HG03457 (cell line): ENCODE results near the gene TMEM253.

Source experiments
- ATAC-seq: cut with Tn5 transposase; IDR thresholded peaks from one replicate; pipeline ENCODE4 v1.9.1; 2021; ENCODE audit warnings: moderate number of reproducible peaks; ENCODE audit not compliant: unreplicated experiment

The TMEM253 gene

DNA sequence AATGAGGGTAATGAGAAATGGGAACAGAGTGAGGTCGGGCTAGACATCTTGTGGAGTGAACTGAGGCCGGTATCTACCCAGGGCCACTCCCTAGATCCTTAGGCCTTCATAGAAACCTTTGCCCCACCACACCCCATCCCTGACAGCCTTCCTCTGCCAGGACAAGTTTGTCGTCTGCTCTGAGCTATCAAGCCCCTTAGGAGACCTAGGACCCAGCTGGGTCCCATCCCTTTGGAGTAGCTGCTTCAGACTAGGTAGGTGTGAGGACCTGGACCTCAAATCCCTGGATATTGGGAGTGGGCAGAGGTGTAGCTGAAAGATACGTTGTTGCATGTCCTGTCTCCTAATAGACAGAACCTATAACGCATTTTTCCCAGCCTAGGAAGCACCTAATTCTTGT lies at the start of gene TMEM253:
TMEM253 (plus strand) TSS at position 136 of the 400 bp plus-strand sequence. CDS start 278 bp downstream, outside the sequence.
- ATAC-seq = no peak

DNA sequence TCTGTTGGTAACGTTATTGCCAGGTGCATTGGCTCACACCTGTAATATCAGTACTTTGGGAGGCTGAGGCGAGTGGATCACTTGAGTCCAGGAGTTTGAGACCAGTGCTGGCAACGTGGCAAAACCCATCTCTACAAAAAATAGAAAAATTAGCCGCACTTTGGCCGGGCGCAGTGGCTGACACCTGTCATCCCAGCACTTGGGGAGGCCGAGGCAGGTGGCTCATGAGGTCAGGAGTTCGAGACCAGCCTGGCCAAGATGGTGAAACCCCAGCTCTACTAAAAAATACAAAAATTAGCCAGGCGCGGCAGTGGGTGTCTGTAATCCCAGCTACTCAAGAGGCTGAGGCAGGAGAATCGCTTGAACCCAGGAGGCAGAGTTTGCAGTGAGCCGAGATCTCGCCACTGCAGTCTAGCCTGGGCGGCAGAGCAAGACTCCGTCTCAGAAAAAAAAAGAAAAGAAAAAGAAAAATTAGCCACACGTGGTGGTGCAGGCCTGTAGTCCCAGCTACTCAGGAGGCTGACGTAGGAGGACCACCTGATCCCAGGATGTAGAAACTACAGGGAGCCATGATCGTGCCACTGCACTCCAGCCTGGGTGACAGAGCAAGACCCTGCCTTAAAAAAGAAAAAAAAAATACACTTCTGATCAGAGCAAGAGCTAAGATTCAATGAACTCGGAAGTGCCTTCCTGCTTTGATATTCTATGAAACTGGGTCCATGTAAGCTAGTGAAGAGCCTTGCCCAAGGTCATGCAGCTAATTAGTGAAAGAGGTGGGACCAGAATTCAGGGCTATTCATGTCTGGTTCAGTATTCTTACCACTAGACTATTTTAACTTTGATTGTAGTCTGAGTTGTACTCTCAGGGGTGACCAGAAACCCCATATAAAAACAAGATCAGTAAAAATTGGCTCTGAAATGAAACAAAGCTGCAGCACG lies 47.4 kb upstream of the TMEM253 start:
- ATAC-seq = no peak

DNA sequence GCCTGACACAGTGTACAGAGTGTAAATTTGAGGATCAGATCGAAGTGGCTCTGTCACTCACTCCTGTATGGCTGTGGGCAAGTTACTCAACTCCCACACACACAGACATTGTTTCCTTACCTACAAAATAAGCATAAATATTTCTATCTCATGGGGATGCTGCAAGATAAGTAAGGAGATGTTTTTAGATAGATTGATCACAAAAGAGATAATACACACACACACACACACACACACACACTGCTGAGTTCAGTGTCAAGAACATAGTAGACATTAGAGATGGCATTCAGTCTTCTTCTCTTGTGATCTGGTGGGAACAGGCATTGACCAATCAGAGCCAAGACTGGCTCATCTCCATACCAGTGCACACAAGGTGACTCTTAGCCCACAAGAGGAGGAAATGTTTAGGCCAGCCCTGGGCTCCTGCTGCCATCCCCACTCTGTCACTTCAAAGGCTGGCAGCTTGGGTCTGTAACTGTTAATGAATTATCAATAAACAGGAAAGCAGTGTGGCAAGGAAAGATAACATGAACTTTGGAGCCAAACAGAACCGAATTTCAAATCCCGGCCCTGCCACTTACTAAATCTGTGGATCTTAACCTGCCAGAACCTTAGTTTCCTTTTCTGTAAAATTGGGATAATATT lies 46.6 kb upstream of the TMEM253 start:
- ATAC-seq = no peak

DNA sequence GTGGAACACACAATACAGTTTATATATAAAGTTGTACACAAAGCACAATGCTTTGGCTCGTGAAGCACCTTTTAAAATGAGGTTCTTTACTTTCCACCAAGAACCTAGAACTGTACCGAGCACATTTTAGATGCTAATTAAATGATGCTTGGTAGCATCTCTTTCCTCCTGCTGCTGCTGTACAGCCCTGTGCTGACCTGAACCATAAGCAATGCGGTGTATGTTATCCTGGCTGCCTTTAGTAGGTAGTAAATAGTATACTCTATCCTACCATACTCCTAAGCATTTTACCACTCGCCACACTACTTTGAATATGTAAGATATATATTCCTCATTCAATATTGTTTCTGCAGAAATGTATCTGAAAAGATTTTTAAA lies 46.1 kb upstream of the TMEM253 start:
- no peak for ATAC-seq

DNA sequence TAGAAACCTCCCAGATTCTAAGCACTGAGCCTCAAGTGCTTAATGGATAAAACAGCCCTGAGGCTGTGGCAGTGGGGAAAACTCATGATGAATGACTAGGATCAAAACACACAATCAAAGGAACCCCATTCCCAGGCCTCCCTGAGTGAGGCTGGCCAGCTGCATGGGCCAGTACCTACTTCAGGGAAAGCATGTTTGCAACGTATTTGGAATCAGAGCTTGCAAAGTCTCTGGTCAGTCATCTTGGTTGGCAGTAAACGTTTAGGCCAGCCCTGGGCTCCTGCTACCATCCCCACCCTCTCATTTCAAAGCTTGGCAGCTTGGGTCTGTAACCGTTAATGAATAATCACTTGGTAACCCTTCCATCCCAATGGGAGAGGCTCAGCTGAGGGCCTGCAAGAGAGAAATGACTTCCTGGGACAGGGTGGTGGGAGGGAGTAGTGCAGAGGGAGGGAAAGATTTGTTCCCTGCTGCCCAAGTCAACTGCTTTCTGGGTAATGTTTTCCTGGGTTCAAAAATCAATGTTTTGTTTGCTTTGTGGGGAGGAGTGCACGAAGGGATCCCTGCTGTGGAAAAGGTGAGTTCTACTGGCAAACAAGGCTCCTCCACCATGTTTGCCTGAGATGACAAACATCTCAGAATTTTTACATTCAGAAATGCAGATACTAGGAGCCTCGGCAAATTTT lies 45.3 kb upstream of the TMEM253 start:
- no peak for ATAC-seq

DNA sequence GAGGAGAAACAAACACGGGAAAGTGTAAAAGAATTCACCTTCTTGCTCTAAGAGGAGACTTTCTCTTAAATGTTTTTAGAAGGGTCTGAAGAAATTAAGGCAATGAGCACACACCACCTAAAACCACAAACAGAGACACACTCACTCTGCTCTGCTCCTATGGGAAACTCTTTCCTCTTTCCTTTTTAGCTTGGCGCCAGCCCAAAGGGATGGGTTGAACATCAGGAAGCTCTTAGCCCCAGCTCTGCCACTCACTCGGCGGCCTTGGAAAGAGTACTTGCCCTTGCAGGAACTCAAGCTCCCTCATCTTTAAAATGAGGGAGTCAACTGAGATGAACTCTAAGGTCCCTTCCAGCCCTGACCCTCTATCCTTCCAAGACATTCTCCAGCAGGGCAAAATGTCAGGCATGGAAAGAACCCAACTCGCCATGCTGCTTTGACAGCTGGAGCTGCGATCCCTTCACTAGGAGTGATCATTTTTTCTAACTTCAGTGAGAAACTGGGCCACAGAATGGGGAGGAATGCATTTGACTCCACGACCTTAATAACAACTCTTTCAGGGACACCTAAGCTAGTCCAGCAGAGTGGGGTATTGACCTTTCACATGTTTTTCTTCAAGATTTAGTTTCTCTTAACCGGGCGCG lies 44.2 kb upstream of the TMEM253 start:
- ATAC-seq = no peak

DNA sequence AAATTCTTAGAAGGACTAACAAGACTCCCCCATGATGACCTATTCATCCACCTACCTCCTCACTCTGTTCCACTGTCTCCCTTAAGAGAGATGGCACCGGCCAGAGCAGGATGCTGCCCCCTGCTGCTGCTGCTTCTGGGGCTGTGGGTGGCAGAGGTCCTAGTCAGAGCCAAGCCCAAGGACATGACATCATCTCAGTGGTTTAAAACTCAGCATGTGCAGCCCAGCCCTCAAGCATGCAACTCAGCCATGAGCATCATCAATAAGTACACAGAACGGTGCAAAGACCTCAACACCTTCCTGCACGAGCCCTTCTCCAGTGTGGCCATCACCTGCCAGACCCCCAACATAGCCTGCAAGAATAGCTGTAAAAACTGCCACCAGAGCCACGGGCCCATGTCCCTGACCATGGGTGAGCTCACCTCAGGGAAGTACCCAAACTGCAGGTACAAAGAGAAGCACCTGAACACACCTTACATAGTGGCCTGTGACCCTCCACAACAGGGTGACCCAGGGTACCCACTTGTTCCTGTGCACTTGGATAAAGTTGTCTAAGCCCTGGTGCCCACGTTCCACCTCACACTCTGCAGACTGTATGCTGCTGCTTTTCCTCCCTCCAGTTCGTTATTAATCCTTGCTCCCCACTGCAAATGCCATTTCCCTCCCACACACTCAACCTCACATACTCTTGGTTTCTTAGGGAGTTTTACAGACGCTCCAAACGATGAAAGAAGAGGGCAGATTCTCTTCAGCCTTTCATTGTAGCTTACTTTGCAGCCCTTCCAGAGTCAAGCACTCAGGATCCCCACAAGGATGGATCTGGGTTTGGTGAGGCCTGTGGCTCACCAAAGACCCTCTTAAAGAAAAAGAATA lies 42.8 kb upstream of the TMEM253 start, which contains the start of gene RNASE8:
RNASE8 (plus strand) TSS at position 20 of the 873 bp plus-strand sequence; CDS start at position 91, 71 bp downstream.
- no peak for ATAC-seq

DNA sequence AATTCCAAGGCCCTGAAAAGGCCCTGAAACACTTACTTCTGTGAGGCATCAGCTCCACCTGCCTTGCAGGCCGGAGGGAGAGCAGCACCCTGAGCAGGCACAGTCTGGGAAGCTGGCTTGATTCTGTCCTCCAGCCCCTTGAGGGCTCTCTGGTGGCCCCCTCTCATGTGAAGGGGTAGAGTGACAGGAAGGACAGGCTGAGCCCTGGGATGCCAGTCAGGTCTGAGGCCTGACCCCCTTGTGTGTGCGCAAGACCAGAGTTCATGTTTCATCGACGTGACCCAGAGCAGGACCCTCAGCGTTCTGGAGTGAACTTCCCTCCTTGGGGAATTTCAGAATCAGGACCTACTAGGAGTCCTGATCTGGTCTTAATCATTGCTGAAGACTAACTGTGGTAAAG lies 42.0 kb upstream of the TMEM253 start:
- no peak for ATAC-seq

DNA sequence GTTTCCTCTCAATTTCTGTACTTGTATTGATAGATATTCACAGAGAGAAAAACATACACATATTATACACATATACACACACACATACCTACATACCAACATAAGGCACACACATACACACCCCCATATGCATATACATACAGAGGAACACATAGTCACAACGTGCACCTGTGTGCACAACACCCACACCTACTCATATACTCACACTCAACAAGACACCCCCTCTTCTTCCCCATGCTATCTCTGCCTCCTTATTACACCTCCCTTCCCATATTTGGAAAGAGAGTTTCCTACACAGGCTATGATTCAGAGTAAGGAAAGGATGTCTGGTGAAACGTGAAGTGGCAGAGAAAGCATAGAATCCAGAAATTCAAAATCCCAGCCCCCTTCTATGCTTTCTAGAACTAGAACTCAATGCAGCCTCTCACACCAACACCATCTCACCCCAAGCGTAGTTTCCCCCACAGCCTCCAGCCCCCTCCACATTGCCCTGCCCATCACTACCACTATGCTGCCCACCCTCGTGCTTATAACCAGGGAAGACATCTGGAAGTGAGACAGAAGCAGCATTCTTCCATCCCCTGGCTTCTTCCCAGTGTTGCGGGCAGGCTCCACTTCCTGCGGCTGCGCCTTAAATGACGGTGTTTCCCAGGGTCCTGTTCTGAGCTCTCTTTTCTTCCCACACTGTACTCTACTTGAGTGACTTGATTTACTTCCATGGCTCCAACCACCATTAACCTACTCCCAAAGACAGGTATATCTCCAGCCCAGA lies 40.8 kb upstream of the TMEM253 start:
- no peak for ATAC-seq

DNA sequence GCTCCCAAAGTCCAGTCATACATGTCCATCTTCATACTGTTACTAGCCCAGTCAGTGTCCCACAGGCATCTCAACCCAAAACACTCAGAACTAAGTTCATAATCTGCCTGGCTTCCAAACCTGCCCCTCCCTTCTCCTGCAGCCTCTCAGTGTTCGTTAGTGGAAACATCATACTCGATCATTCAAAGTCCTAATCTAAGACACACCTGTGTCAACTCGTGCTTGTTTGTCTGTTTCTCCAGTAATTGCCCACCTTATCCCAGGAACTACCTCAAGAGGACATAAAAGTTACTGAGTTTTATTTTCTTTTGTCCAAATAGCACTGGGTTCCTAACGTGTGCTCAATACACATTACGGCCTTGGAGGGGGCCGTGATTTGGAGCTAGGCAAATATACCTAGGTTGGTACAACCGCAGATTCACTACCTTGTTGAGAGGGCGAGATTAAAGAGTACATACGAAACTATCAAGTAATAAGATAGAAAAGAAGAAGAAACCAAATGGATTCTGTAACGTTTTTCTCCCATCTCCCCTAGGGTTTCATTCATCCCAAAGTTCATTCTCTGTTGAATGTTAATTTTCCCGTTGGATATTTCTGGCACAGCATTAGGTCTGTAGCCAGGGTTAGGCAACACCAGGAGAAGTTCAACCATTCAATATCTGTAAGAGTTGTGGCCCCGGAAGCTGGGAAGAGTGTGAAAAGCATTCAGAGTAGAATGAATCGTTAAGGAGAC lies 40.1 kb upstream of the TMEM253 start:
- no peak for ATAC-seq

DNA sequence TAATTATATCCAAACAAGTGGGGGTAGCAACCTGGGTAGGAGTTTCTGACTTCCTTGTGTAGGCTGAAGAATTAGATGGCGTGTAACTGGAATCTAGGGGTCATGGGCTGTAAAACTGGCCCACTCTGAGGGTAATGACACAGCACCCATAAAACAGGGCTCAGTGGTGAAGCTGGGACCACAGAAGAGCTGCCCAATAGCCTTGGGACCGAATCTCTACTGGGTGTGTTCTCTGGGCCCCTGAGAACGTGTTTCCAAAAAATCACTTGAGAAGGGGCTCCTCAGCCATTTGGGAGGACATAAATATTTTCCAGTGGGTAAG lies 39.6 kb upstream of the TMEM253 start:
- no peak for ATAC-seq

DNA sequence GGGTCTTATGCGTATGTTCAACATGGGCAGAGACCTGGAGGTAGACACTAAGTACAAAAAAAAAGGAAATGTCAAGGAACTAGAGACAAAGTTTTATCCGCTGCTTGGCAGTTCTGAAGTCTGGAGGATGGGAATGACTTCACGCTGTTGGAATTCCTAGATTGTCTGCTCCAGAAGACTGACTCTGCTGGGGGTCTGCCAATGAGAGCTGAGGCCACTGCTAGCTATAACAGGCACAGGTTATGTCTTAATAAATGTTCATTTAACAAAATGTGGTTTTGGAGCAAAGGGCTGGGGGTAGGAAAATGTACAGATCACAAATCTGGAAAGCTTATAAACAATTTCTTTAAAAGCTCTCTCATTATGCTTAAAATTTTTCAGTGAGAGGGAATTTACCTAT lies 37.4 kb upstream of the TMEM253 start:
- no peak for ATAC-seq

DNA sequence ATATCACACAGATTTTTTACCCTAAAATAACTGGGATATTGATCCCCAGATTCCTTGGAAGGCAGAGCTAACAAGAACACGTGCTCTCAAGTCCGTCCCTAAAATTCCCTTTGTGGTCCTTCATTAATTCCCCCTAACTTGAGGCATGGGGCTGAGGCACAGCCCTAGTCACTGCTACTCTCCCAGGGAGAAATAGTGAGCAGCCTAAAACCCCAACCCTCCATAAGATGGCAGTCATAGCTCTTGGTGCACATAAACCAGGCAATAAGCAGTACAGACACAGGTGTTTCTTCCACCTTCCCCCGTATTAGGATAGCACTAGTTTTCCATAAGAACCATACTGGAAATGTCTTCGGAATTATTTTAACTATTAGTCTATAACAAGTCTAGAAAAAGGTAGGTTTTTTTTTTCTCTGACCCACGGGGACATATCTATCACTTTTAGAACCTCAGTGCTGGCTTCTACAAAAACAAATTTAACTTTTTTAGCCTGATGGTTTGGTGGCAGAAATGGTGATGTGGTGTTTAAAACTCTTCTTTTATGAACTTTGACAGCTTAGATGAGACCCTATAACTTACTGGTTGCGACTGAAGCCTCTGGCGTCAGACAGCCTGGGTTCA lies 33.9 kb upstream of the TMEM253 start:
- ATAC-seq = no peak

DNA sequence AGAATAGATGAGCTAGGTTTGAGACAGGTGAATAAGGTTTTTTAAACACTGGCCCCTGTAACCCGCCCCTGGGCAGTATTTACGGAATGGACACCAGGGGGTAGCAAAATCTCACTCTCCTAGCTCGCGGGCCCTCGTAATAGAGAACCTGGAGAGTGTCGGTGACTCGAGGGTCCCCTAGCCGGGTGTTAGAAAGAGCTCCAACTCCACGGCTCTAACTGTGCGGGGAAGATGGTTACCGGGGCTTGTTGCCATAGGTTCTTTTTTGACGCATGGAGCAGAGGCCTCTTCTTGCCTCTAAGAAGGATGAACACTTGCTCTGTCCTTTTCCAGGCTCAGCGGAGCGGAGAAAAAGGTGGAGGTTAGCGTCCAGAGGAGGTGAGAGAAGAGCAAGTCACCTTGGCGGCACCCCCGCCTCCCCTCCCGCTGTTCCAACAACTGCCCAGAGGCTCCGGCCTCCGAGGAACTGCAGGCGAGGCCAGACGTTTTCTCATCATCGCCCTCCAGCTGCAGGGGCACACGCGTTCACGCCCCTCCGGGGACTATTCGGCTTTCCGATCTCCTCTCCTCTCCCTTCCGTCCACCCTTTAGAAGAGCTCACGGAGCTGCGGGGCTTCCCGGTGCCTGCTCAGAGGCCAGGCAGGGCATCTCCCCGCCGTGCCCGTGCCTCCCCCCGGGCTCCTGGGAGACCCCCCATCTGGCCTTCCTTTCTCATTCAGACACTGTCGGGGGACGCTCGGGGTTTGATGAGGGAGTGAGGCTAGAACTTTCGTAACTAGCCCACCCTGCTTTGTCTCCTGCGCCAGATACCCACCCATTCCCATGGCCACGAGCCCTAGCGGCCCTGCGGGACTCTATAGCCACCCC lies 32.1 kb upstream of the TMEM253 start:
- ATAC-seq = no peak

DNA sequence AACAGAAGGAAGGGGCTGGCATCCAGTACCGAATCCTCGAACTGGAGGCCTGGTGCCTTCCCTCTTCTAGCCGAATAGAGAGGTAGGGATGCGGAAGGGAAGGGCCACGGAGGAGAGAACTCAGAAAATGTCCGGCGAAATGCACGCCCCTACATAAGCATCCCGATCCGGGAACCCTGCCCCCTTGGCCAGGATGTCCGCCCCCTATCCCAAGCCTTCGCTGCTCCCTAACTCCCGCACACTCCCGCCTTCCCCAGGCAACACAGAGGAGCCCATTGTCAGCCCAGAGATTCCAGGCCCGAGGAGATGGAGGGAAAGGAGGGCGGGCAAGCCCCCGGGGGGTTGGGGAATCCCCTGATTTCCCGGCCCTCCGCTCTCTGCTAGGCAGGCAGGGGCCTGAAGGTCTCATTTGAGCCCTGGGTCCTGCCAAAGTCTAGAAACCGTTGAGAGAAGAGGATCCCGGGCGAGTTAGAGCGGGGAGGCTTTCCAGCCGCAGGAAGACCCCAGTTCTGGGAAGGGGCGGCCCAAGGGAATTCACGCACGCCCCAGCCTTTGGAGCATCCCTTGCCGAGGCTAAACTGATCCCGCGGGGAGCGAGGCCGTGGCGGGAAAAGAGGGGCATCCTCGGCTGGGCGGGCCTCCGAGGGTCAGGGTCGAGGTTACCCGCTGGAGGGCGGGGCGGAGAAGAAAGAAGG lies 31.3 kb upstream of the TMEM253 start:
- no peak for ATAC-seq

DNA sequence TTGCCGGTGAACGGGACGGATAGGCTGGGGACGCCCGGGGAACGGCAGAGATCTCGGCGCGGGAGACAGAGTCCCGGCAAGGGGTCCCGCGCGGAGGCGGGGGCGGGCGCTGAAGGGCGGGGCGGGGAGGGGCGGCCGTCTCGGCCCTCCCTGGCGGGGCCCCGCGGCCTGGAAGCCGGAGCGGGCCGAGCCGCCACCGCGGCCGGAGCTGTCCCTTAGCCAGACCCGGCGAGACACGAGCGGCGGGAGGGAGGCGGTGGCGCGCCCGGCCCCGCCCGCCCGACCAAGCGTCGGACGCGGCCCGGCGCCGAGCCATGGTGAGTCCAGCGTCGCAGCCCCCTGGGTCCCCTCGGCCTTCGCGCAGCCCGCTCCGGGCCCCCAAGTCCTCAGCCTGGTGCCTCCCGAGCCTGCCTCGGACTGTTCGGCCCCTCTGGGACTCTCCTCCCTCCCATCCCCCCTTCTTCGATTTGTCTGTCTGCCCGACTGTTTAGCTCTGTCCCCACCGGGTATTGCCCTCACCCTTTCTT lies 30.7 kb upstream of the TMEM253 start, which contains the start of gene ARHGEF40:
ARHGEF40 (plus strand) TSS at position 222 of the 527 bp plus-strand sequence; CDS start at position 315, 93 bp downstream.
- ATAC-seq = no peak
